Testis (tissue), 2 donors: ENCODE results near the gene C1orf141.

Source experiments
- CTCF ChIP-seq, 3 experiments: fragments of 450-650 bp in 2 of 3; fragments of 200-600 bp in 1 of 3; sonication (generic) in 1 of 3; IDR thresholded peaks; one replicate each; pipeline ENCODE4 v1.5.1; 2016 to 2019; ENCODE audit warnings: antibody characterized with exemption in 3 of 3, mild to moderate bottlenecking in 2 of 3, moderate library complexity in 1 of 3
- POLR2A ChIP-seq: fragments of 450-650 bp; IDR thresholded peaks from one replicate; pipeline ENCODE4 v1.6.1; 2017; ENCODE audit warnings: antibody characterized with exemption, mild to moderate bottlenecking, moderate library complexity

GRCh38 chr1:67126974-67127373, 7.8 kb downstream of the C1orf141 start:
- TF ChIP-seq POLR2A, result no peak
- TF ChIP-seq CTCF (IDR thresholded peaks at IDR 0.05), result no peak
